GM10266 (cell line): Measurements from ENCODE around the gene IFITM2.

Experiments used
- DNase-seq: peaks from one replicate; pipeline ENCODE4 v3.0.0; 2012; ENCODE audit errors: extremely low spot score
- CTCF ChIP-seq: IDR thresholded peaks from 2 replicates; pipeline ENCODE4 v1.5.1; 2012; ENCODE audit warnings: mild to moderate bottlenecking, low read depth; ENCODE audit not compliant: control insufficient read depth, insufficient read depth; ENCODE audit errors: missing control alignments

Gene IFITM2

DNA sequence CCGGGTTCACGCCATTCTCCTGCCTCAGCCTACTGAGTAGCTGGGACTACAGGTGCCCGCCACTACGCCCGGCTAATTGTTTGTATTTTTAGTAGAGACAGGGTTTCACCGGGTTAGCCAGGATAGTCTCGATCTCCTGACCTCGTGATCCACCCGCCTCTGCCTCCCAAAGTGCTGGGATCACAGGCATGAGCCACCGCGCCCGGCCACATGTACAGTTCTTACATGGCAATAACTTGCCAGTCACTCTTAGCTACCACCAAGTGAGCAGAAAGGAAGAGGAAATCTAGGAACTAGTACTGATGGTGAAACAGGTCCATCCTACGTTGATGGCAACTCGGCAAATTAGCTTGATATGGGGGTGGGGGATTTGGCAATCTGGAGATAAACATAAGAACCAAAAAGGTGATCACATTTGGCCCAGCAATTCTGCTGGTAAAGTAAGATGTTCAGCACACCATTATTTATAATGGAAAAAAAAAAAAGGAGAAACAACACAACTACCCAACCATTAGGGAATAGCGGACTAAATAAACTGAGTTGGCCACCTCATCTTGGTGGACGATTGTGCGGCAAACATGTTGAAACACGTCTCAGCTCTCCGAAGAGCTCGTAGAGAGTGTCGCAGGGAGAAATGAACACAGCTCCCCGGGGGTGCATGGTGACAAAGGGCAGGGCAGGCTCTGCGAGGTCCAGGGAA, 24.1 kb upstream of the IFITM2 start:
- no peak for DNase-seq
- TF ChIP-seq CTCF, result no peak

GRCh38 chr11:284105-285020, 23.3 kb upstream of the IFITM2 start:
- no peak for DNase-seq

DNA sequence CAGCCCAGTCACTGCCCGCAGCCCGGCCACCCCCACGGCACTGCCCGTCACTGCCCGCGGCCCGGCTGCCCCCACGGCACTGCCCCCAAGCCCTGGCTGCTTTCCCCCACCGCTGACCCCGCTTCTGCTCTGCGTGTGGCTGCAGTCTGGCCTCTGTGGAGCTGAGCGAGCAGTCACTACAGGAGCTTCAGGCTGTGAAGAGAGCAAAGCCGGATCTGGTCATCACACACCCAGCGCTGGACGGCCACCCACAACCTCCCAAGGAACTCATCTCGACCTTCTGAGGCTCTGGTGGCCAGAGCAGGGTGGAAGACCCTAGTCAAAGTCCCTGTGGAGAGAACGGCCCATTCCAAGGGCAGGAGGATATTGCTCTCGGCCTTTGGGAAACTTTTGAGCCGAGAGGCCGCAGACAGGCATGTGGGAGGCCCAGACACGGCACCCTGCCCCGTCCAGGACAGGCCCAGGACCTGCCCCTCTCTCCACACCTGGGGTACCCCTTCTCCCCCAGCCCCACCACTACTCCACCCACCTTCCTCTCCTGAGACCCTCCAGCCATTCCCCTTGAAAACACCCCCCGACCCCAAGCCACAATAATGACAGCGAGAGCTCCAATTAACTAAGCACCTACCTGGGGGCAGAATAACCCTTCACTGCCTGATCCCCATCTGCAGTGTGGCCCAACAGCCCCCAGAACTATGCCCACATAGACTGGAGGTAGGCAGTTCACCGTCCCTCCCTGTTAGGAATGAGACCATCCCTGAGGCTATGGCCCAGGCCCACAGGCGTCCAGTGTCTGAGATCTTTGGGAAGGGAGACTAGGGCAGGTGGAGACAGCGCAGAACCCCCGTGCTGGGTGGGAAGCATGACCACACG, 22.4 kb upstream of the IFITM2 start:
- TF ChIP-seq CTCF, result no peak
- DNase-seq, result peak; percentile 26

More at GRCh38 chr11:284105-285020, 23.3 kb upstream of the IFITM2 start:
- TF ChIP-seq CTCF, result no peak

DNA sequence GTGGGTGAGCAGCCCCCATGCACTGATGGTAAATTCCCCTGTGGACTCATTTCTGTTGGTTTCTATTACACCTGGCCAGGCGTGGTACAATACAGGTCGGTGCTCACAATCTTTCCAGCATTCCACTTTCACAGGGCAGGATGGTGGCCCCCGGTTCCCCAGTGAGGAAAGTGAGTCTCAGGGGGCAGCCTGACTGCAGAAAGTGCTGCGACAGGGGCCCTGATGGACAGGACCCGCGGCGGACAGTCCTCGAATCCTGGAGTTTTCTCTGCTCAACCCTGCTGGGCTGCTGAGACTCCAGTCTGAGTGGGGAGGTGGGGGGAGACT, 21.8 kb upstream of the IFITM2 start:
- TF ChIP-seq CTCF, result no peak
- DNase-seq, result peak; percentile 26

DNA sequence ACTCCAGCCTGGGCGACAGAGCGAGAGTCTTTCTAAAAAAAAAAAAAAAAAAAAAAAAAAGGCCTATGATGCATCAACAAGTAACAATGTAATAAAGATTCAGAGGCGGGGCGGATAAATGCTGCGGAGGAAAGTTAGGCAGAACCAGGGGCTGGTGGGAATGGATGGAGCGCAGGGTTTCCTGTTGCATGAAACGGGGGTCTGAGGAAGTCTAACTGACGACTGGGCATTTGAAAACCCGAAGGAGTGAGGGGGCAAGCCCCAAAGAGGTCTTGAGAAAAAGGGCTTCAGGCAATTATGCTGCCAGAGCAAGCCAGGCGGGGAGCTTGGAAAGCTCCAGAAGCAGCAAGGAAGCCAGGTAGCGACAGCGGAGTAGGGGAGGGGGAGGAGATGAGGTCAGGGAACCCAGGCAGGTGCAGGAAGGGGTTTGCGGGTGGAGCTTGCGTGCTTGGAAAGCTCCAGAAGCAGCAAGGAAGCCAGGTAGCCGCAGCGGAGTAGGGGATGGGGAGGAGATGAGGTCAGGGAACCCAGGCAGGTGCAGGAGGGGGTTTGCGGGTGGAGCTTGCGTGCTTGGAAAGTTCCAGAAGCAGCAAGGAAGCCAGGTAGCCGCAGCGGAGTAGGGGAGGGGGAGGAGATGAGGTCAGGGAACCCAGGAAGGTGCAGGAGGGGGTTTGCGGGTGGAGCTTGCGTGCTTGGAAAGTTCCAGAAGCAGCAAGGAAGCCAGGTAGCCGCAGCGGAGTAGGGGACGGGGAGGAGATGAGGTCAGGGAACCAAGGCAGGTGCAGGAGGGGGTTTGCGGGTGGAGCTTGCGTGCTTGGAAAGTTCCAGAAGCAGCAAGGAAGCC, 20.4 kb upstream of the IFITM2 start:
- peak; percentile 28 for DNase-seq

GRCh38 chr11:287821-288477, 19.7 kb upstream of the IFITM2 start:
- peak; percentile 42 for DNase-seq
- no peak for TF ChIP-seq CTCF
